GM10266 (cell line): ENCODE data around the gene MMEL1.
"Not testable (repeated sequence)": the region's sequence is repeated elsewhere in the genome, so short reads cannot be mapped to it uniquely, and the experiment has no call there.

Experiments used
- DNase-seq: peaks from one replicate; pipeline ENCODE4 v3.0.0; 2012; ENCODE audit errors: extremely low spot score
- CTCF ChIP-seq: IDR thresholded peaks from 2 replicates; pipeline ENCODE4 v1.5.1; 2012; ENCODE audit warnings: mild to moderate bottlenecking, low read depth; ENCODE audit not compliant: control insufficient read depth, insufficient read depth; ENCODE audit errors: missing control alignments

MMEL1 gene

GRCh38 chr1:2582391-2582790, 50.4 kb downstream of the MMEL1 start:
- DNase-seq, result no peak
- no peak for TF ChIP-seq CTCF

DNA sequence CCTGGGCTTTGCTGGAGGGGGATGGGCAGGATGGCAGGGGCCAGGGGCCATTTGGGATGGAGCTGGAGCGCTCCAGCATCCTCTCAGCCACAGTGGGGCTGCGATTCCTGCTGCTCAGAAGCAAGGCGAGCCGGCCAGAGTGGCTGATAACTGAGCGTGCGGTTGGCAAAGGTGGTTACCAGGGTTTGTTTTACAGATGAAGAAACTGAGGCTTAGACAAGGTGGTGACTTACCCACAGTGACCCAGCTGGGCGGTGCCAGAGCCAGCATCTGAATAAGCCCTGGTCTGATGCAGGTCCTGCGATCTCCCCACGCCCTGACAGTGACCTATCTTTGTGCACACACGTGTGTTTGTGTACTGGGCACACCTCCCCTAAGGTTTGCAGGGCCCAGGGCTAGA, 52.1 kb downstream of the MMEL1 start:
- TF ChIP-seq CTCF, result no peak
- no peak for DNase-seq

- no peak for DNase-seq
- no peak for TF ChIP-seq CTCF
Measured at GRCh38 chr1:2578758-2579118, 54.1 kb downstream of the MMEL1 start.

DNA sequence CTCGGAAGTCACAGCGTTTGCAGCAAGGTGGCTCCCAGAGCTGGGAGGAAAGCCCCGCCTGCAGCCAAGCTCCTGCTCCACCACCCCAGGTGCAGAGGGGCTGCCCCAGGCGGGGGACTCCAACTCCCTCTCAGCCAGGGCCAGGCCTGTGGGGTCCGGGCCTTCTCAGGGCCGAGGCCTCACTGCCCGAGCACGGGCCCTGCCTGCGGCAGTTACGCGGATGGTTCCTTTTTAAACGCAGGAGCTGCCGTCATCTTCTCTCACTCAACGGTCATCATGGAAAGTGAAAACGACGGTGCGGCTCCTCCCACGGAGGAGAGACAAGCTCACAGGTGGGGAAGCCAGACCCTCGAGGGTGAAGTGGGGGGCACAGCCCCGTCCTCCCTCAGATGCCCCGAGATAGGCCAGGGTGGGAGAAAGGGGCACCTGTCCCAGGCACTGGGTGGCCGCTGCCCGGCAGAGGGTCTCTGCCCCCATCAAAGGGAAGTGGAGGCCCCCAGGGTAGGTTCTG, 55.2 kb downstream of the MMEL1 start:
- DNase-seq, result not testable (repeated sequence)

DNA sequence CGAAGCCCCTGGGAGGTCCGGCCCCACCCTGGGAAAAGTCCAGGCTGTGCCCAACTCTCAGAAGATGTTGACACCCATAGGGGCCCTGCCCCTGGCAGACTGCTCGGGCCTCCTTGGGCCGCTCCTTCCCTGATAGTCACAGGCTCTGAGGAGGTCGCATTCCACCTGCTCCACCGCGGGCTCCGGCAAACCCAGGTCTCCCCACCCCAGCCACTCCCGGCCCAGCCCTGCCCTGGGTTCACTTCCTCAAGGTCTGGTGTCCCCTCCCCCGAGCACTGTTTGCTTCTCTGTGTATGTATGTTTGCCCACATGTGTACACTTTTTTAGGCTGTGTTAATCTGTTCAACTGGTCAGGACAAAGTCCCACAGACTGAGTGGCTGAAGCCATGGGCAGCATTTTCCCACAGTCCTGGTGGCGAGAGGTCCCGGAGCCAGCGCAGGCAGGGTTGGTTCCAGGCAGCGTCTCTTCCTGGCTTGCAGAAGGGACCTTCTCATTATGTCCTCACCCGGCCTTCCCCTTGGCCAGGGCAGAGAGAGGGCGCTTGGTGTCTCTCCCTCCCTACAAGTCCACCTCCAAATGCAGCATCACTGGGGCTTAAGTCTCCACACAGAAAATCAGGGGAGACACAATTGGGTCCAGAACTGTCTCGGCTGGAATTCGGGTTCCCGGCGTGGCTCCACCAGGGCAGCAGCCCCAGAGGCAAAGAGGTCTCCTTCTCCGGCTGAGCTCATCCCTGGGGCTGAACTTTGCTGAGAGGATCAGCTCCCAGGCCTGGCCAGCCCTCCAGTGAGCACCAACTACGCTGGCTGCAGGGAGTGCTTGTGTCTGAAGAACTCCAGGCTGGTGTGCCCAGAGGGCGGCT, 56.8 kb downstream of the MMEL1 start:
- no peak for TF ChIP-seq CTCF
- no peak for DNase-seq

DNA sequence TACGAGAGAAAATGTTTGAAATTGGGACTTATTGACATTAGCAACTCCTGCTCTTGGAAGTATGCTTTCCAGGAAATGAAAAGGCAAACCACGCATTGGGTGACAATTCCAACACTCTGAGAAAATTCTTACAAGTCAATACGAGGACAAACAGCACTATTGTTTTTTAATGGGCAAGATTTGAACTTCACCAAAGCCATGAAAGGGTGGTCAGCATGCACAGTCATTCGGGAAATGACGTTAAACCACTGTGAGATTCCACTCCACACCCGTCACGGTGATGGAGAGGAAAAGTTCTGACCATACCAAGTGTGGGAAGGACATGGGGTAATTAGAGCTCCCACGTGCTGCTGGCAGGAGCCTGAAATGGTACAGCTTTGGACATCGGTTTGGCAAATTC, 58.5 kb downstream of the MMEL1 start:
- no peak for DNase-seq

DNA sequence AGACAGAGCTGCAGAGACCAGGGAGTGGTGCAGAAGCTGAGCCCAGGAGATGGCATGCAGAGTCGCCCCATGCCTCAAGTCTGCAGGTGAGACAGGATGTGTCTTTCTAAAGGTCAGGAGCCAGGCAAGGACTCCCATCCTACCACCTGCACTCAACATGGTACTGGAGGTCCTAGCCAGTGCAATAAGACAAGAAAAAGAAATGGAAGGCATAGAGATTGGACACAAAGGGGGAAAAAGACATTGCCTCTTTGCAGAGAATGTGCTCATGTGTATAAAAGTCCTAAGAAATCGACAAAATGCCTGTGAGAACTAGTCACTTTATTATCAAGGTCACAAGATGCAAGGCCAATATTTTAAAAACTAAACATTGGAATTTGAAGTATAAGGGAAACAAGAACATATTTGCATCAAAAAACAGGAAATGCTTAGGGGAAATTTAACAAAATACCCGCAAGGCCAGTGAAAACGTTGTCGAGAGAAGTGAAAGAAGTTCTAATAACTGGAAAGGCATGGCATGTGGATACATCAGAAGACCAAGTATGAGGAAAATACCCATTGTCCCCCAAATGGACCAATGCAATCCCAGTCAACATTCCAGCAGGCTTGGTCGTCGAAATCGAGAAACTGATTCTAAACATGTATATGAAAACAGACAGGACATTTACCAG, 59.4 kb downstream of the MMEL1 start:
- DNase-seq, result no peak
- TF ChIP-seq CTCF, result no peak

More for the DNA sequence above, 58.5 kb downstream of the MMEL1 start:
- no peak for TF ChIP-seq CTCF

- no peak for TF ChIP-seq CTCF
- no peak for DNase-seq
Measured at GRCh38 chr1:2571348-2571747, 61.5 kb downstream of the MMEL1 start.
